GM21576 (cell line): Measurements from ENCODE around the gene ZNF75A.

Experiments used
- ATAC-seq: cut with Tn5 transposase; IDR thresholded peaks from one replicate; pipeline ENCODE4 v1.9.1; 2021; ENCODE audit warnings: mild to moderate bottlenecking, moderate library complexity; ENCODE audit not compliant: unreplicated experiment

Gene ZNF75A

GRCh38 chr16:3364774-3365427, 59.6 kb downstream of the ZNF75A start:
- peak; percentile 68 for ATAC-seq
